H1 (cell line): ENCODE results near the gene CELA2A. TPM values are rescaled to one million over a fixed set of nuclear protein-coding genes. Genes with fewer than 3 reads are reported as not detected.

Experiments used
- CTCF ChIA-PET: fragments of 300-600 bp; sonication (Branson Sonifier 250); formaldehyde crosslinking; loops from one replicate; lab custom pipeline; 2021; ENCODE audit not compliant: partially characterized antibody; lab: Charles Lee
- POLR2A ChIA-PET: fragments of 300-600 bp; sonication (Branson Sonifier 250); formaldehyde crosslinking; loops from one replicate; lab custom pipeline; 2021; ENCODE audit warnings: inconsistent platforms; ENCODE audit not compliant: partially characterized antibody; lab: Charles Lee
- DNase-seq, 2 experiments: peaks; one replicate each; pipeline versions ENCODE4 v3.0.0 to v3.0.0-alpha.2; 2010 to 2022; ENCODE audit warnings: low spot score in 2 of 2, low read depth in 1 of 2, mixed read lengths in 1 of 2
- FAIRE-seq: peaks from 2 replicates; lab custom pipeline; 2011; peaks lifted over from hg19 to GRCh38; lab: Jason Lieb, UNC
- H2AFZ ChIP-seq: 2 replicates; pipeline ENCODE4 v1.8.1; 2012; ENCODE audit warnings: low read length, inconsistent platforms
- H2AK5ac ChIP-seq: 2 replicates; pipeline ENCODE4 v1.6.1; 2013; ENCODE audit warnings: low read depth, low read length
- H2BK120ac ChIP-seq: replicated peaks from 2 replicates; pipeline ENCODE3; 2013; ENCODE audit warnings: low read depth, low read length, inconsistent platforms
- H2BK12ac ChIP-seq: 2 replicates; pipeline ENCODE4 v1.6.1; 2013; ENCODE audit warnings: low read depth, low read length
- H2BK15ac ChIP-seq: 2 replicates; pipeline ENCODE4 v1.6.1; 2013; ENCODE audit warnings: low read length
- H2BK20ac ChIP-seq: 2 replicates; pipeline ENCODE4 v1.6.1; 2013; ENCODE audit warnings: low read length
- H2BK5ac ChIP-seq: 2 replicates; pipeline ENCODE4 v1.6.1; 2013; ENCODE audit warnings: low read depth, low read length
- H3K14ac ChIP-seq: 2 replicates; pipeline ENCODE4 v1.6.1; 2013; ENCODE audit warnings: inconsistent platforms; ENCODE audit not compliant: insufficient read length
- H3K18ac ChIP-seq: 2 replicates; pipeline ENCODE4 v1.6.1; 2013; ENCODE audit warnings: low read length; ENCODE audit errors: extremely low read depth
- H3K23ac ChIP-seq: 2 replicates; pipeline ENCODE4 v1.6.1; 2013; ENCODE audit warnings: inconsistent platforms; ENCODE audit not compliant: insufficient read length
- H3K23me2 ChIP-seq: 2 replicates; pipeline ENCODE4 v1.6.1; 2013; ENCODE audit warnings: low read depth, low read length
- H3K27ac ChIP-seq: 2 replicates; pipeline ENCODE4 v1.6.1; 2011; ENCODE audit warnings: low read depth, low read length, inconsistent platforms
- H3K27me3 ChIP-seq, 4 experiments: replicated peaks in 1 of 4; 1 replicate in 1 of 4; 2 replicates in 3 of 4; pipeline versions ENCODE4 v1.6.1 to v1.8.1; 2011 to 2013; ENCODE audit warnings: low read length in 3 of 4, mild to moderate bottlenecking in 3 of 4, inconsistent platforms in 2 of 4, mixed read lengths in 2 of 4, moderate library complexity in 1 of 4; ENCODE audit not compliant: control insufficient read depth in 3 of 4, insufficient read depth in 3 of 4; ENCODE audit errors: extremely low read depth in 1 of 4
- H3K36me3 ChIP-seq, 4 experiments: 2 replicates each; pipeline versions ENCODE4 v1.6.1 to v1.8.1; 2011 to 2013; ENCODE audit warnings: mild to moderate bottlenecking in 4 of 4, low read length in 3 of 4, moderate library complexity in 2 of 4, control low read depth in 1 of 4, inconsistent platforms in 1 of 4; ENCODE audit not compliant: insufficient read depth in 4 of 4, control insufficient read depth in 2 of 4
- H3K4ac ChIP-seq: replicated peaks from 2 replicates; pipeline ENCODE3; 2013; ENCODE audit warnings: low read length, low read depth, mixed read lengths, inconsistent platforms; ENCODE audit not compliant: insufficient read length
- H3K4me1 ChIP-seq, 4 experiments: replicated peaks in 1 of 4; 1 replicate in 1 of 4; 2 replicates in 3 of 4; pipeline versions ENCODE4 v1.6.1 to v1.8.1; 2011 to 2013; ENCODE audit warnings: low read length in 3 of 4, inconsistent platforms in 2 of 4, mixed read lengths in 1 of 4; ENCODE audit not compliant: insufficient read depth in 4 of 4, control insufficient read depth in 3 of 4
- H3K4me2 ChIP-seq, 2 experiments: 2 replicates each; pipeline versions ENCODE4 v1.6.1 to v1.8.1; 2011 to 2013; ENCODE audit warnings: low read depth in 2 of 2, low read length in 2 of 2, control low read depth in 1 of 2, inconsistent platforms in 1 of 2, mild to moderate bottlenecking in 1 of 2; ENCODE audit not compliant: insufficient read depth in 1 of 2
- H3K4me3 ChIP-seq, 4 experiments: fragments of 200-600, 300-600 bp in 1 of 4; sonication (generic), shearing (Covaris generic), sonication (Bioruptor Twin) in 1 of 4; 2 replicates each; pipeline versions ENCODE4 v1.5.1 to v1.8.1; 2011 to 2016; ENCODE audit warnings: low read length in 4 of 4, low read depth in 3 of 4, control low read depth in 2 of 4, inconsistent platforms in 2 of 4, mild to moderate bottlenecking in 2 of 4, mixed read lengths in 1 of 4, moderate library complexity in 1 of 4; ENCODE audit not compliant: insufficient read depth in 2 of 4; ENCODE audit errors: extremely low read depth in 1 of 4
- H3K56ac ChIP-seq: replicated peaks from 2 replicates; pipeline ENCODE3; 2013; ENCODE audit warnings: low read depth, mild to moderate bottlenecking, mixed read lengths, low read length, inconsistent platforms; ENCODE audit not compliant: insufficient read length
- H3K79me1 ChIP-seq: 2 replicates; pipeline ENCODE4 v1.6.1; 2013; ENCODE audit warnings: low read depth, low read length, control low read depth
- H3K79me2 ChIP-seq, 2 experiments: 2 replicates each; pipeline versions ENCODE4 v1.6.1 to v1.8.1; 2012 to 2013; ENCODE audit warnings: low read length in 2 of 2, mild to moderate bottlenecking in 2 of 2, inconsistent platforms in 1 of 2; ENCODE audit not compliant: insufficient read depth in 2 of 2, control insufficient read depth in 1 of 2
- H3K9ac ChIP-seq, 4 experiments: replicated peaks in 1 of 4; 1 replicate in 1 of 4; 2 replicates in 3 of 4; pipeline versions ENCODE4 v1.6.1 to v1.8.1; 2011 to 2013; ENCODE audit warnings: low read depth in 3 of 4, low read length in 3 of 4, control low read depth in 2 of 4, mild to moderate bottlenecking in 2 of 4, moderate library complexity in 2 of 4, inconsistent platforms in 1 of 4; ENCODE audit errors: extremely low read depth in 1 of 4
- H3K9me3 ChIP-seq, 2 experiments: 2 replicates each; pipeline versions ENCODE4 v1.6.1 to v1.8.1; 2012 to 2013; ENCODE audit warnings: mild to moderate bottlenecking in 2 of 2, moderate library complexity in 2 of 2, control low read depth in 1 of 2, inconsistent platforms in 1 of 2, low read depth in 1 of 2, low read length in 1 of 2, mixed read lengths in 1 of 2; ENCODE audit not compliant: insufficient read depth in 2 of 2
- H4K20me1 ChIP-seq, 2 experiments: replicated peaks in 1 of 2; 2 replicates each; pipeline versions ENCODE3 to v1.8.1; 2011 to 2013; ENCODE audit warnings: inconsistent platforms in 2 of 2, low read length in 2 of 2, mild to moderate bottlenecking in 1 of 2; ENCODE audit not compliant: insufficient read depth in 2 of 2, control insufficient read depth in 1 of 2
- H4K5ac ChIP-seq: 2 replicates; pipeline ENCODE4 v1.6.1; 2013; ENCODE audit warnings: low read length, low read depth, mixed read lengths, inconsistent platforms; ENCODE audit not compliant: insufficient read length
- H4K8ac ChIP-seq: 2 replicates; pipeline ENCODE4 v1.8.0; 2013; ENCODE audit warnings: mild to moderate bottlenecking, moderate library complexity, low read length, inconsistent platforms; ENCODE audit not compliant: insufficient read depth; ENCODE audit errors: extremely low read depth
- H4K91ac ChIP-seq: replicated peaks from 2 replicates; pipeline ENCODE3; 2013; ENCODE audit warnings: low read length, mixed read lengths, inconsistent platforms; ENCODE audit not compliant: insufficient read length
- BACH1 ChIP-seq: IDR thresholded peaks from 2 replicates; pipeline ENCODE4 v1.6.1; 2012; ENCODE audit warnings: low read length, improper control_type of control experiment
- CEBPB ChIP-seq: IDR thresholded peaks from 2 replicates; pipeline ENCODE4 v1.6.1; 2012; ENCODE audit warnings: low read depth, low read length
- CHD2 ChIP-seq: IDR thresholded peaks from 2 replicates; pipeline ENCODE4 v1.6.1; 2012; ENCODE audit warnings: low read length, improper control_type of control experiment
- CREB1 ChIP-seq: IDR thresholded peaks from 2 replicates; pipeline ENCODE4 v1.6.1; 2012; ENCODE audit warnings: inconsistent platforms
- GTF2F1 ChIP-seq: IDR thresholded peaks from 2 replicates; pipeline ENCODE4 v1.6.1; 2012; ENCODE audit warnings: low read depth, low read length, improper control_type of control experiment, borderline replicate concordance
- JUN ChIP-seq: IDR thresholded peaks from 2 replicates; pipeline ENCODE4 v1.6.1; 2011; ENCODE audit warnings: low read depth, mild to moderate bottlenecking, improper control_type of control experiment, low read length
- JUND ChIP-seq: IDR thresholded peaks from 2 replicates; pipeline ENCODE4 v1.6.1; 2011; ENCODE audit warnings: mild to moderate bottlenecking, improper control_type of control experiment, low read length
- KDM4A ChIP-seq: IDR thresholded peaks from one replicate; pipeline ENCODE4 v1.7.1; 2012; ENCODE audit warnings: low read depth, mild to moderate bottlenecking, moderate library complexity, low read length, inconsistent platforms; ENCODE audit not compliant: severe bottlenecking
- SP1 ChIP-seq: IDR thresholded peaks from 2 replicates; pipeline ENCODE4 v1.6.1; 2011; ENCODE audit warnings: low read depth, low read length
- USF2 ChIP-seq: IDR thresholded peaks from 2 replicates; pipeline ENCODE4 v1.6.1; 2011; ENCODE audit warnings: low read length, improper control_type of control experiment
- YY1 ChIP-seq: IDR thresholded peaks from 2 replicates; pipeline ENCODE4 v1.6.1; 2011; ENCODE audit warnings: low read depth, mild to moderate bottlenecking, low read length
- WGBS, 2 experiments: shearing (Covaris generic) in 1 of 2; methylation state at CpG; one replicate each; pipeline versions ENCODE4 v1.1.6 to v1.1.7; 2013 to 2015; ENCODE audit warnings: low lambda C conversion rate in 2 of 2, mixed read lengths in 2 of 2, inconsistent platforms in 1 of 2, low coverage in 1 of 2, missing lambda C conversion rate in 1 of 2; ENCODE audit not compliant: insufficient replicate concordance in 2 of 2, insufficient coverage in 1 of 2, insufficient read length in 1 of 2; ENCODE audit errors: extremely low coverage in 1 of 2, missing lambda C conversion rate in 1 of 2; 5-methylcytosine and 5-hydroxymethylcytosine counted together
- polyA plus RNA-seq, 7 experiments: library from polyadenylated mRNA; depleted of rRNA in 3 of 7; stranded (reverse) in 5 of 7; unstranded in 2 of 7; fragments of >200 nt in 5 of 7; fragments of 200-250 nt in 2 of 7; gene quantifications; 1 replicate in 5 of 7; 2 replicates in 1 of 7; 4 replicates in 1 of 7; pipeline versions ENCODE4 v1.2.1 to v1.2.3, GENCODE V29; 2011 to 2013; ENCODE audit warnings: missing spikeins in 2 of 7, mixed read lengths in 2 of 7
- total RNA-seq: library from RNA; stranded (reverse); fragmentation: NEBNext Ultra II Directional; extraction: Animal tissue kit (Norgen Biotek cat#: 25700); gene quantifications from 2 replicates; pipeline ENCODE4 v1.2.1, GENCODE V29; 2021

The CELA2A gene
- total and polyA plus RNA-seq, 2 of the 8 experiments (the other 6 are each of a cell fraction or from before 2014, with no cell fraction given): not detected

GRCh38 chr1:15454256-15454655 lies 2.3 kb upstream of the CELA2A start:
- DNase-seq: no peak

More at GRCh38 chr1:15454256-15454655, 2.3 kb upstream of the CELA2A start:
- Histone ChIP-seq H3K9me3 (no peaks in the 10 kb centered on the region), H3K4me3 (no peak overlapping the region), H3K79me1 (no peaks in the 10 kb centered on the region), H3K27me3 (no peaks in the 10 kb centered on the region), H3K4me2 (no peak overlapping the region), H3K56ac (no peak overlapping the region), H3K27ac (no peak overlapping the region), H3K36me3 (no peaks in the 10 kb centered on the region), H3K23me2 (no peaks in the 10 kb centered on the region), H4K91ac (no peak overlapping the region), H3K14ac (no peak overlapping the region), H3K18ac (no peak overlapping the region), H2BK12ac (no peak overlapping the region), H3K23ac (no peak overlapping the region), H2AK5ac (no peak overlapping the region), H2AFZ (no peak overlapping the region), H3K4ac (no peak overlapping the region), H3K4me1 (no peaks in the 10 kb centered on the region), H3K9ac (no peak overlapping the region), H4K5ac (no peak overlapping the region), H2BK20ac (no peak overlapping the region), H3K79me2 (no peaks in the 10 kb centered on the region), H4K20me1 (no peaks in the 10 kb centered on the region), H4K8ac (no peak overlapping the region), H2BK15ac (no peak overlapping the region), H2BK120ac (no peak overlapping the region), H2BK5ac (no peak overlapping the region)
- CTCF ChIA-PET: no interaction called here
- 88% methylated on average over 3 of the region's 3 CpGs; no CpG with 5 or more reads in 1 of the 2 experiments for WGBS, 2 experiments
- TF ChIP-seq GTF2F1 (no peak), YY1 (no peak), SP1 (no peak), JUND (no peak), CEBPB (no peak), KDM4A (no peak), CREB1 (no peak), BACH1 (no peak), USF2 (no peak), JUN (no peak), CHD2 (no peak)
- POLR2A ChIA-PET: no interaction called here
- no peak for FAIRE-seq
